GM19043 (cell line): ENCODE results near the gene ZNF577.
"Not testable (repeated sequence)": the region's sequence is repeated elsewhere in the genome, so short reads cannot be mapped to it uniquely, and the experiment has no call there.

Experiments
- ATAC-seq: cut with Tn5 transposase; IDR thresholded peaks from one replicate; pipeline ENCODE4 v1.9.1; 2021; ENCODE audit warnings: low read depth; ENCODE audit not compliant: unreplicated experiment

ZNF577 gene

GRCh38 chr19:51887522-51888498, at the start of gene ZNF577:
Gene ZNF577, minus strand, starts transcription at chr19:51887951. Its CDS starts 7,569 bp downstream, at chr19:51880382.
- ATAC-seq = no peak

- ATAC-seq = no peak
These were observed 44.2 kb upstream of the ZNF577 start for GRCh38 chr19:51931921-51932320.

GRCh38 chr19:51927859-51928258, 40.1 kb upstream of the ZNF577 start:
- no peak for ATAC-seq

GRCh38 chr19:51926784-51927741, 39.3 kb upstream of the ZNF577 start, which contains the start of gene ZNF613:
Gene ZNF613, plus strand, starts transcription at chr19:51927472. Its CDS starts 8,749 bp downstream, at chr19:51936221.
- ATAC-seq = no peak

GRCh38 chr19:51926426-51926783, 38.7 kb upstream of the ZNF577 start:
- ATAC-seq = no peak

- no peak for ATAC-seq
These were observed 34.2 kb upstream of the ZNF577 start for GRCh38 chr19:51921949-51922348.

GRCh38 chr19:51919606-51920005, 31.9 kb upstream of the ZNF577 start:
- no peak for ATAC-seq

- ATAC-seq = no peak
These were observed 28.4 kb upstream of the ZNF577 start for GRCh38 chr19:51916167-51916566.

- ATAC-seq = no peak
These were observed 27.6 kb upstream of the ZNF577 start for GRCh38 chr19:51915324-51915867.

GRCh38 chr19:51907981-51908380, 20.2 kb upstream of the ZNF577 start:
- ATAC-seq = not testable (repeated sequence)

- ATAC-seq = not testable (repeated sequence)
These were observed 18.4 kb upstream of the ZNF577 start for GRCh38 chr19:51906108-51906507.

- ATAC-seq = not testable (repeated sequence)
These were observed 17.9 kb upstream of the ZNF577 start for GRCh38 chr19:51905639-51906038.

GRCh38 chr19:51905206-51905605, 17.5 kb upstream of the ZNF577 start:
- ATAC-seq = no peak

GRCh38 chr19:51904331-51905165, 16.8 kb upstream of the ZNF577 start, which contains the start of gene ZNF649:
Gene ZNF649, minus strand, starts transcription at chr19:51905017. Its CDS starts 4,910 bp downstream, at chr19:51900107.
- no peak for ATAC-seq

- ATAC-seq = no peak
These were observed 15.4 kb upstream of the ZNF577 start for GRCh38 chr19:51903192-51903591.

GRCh38 chr19:51901860-51902259, 14.1 kb upstream of the ZNF577 start:
- ATAC-seq = no peak

- ATAC-seq = no peak
These were observed 3.5 kb upstream of the ZNF577 start for GRCh38 chr19:51891193-51891747.

GRCh38 chr19:51889934-51890333, 2.2 kb upstream of the ZNF577 start:
- no peak for ATAC-seq

GRCh38 chr19:51884713-51885112, 3.0 kb downstream of the ZNF577 start:
- ATAC-seq = no peak
